SK-N-SH (cell line): ENCODE data around the gene ZFP62. TPM values are rescaled to one million over a fixed set of nuclear protein-coding genes. Genes with fewer than 3 reads are reported as not detected.

Source experiments
- CTCF ChIA-PET: fragments of 300-600, 350-600 bp; formaldehyde crosslinking; extraction: SDS; loops from one replicate; lab custom pipeline; 2021; lab: Yijun Ruan, JAX
- POLR2A ChIA-PET: fragments of 350-600 bp; sonication (Branson Sonifier 250); formaldehyde crosslinking; extraction: SDS; loops from one replicate; lab custom pipeline; 2020; ENCODE audit warnings: antibody characterized with exemption, inconsistent platforms; lab: Yijun Ruan, JAX
- DNase-seq: peaks from one replicate; pipeline ENCODE4 v3.0.0; 2012
- H2AFZ ChIP-seq: fragments of 200-600 bp; sonication (generic); 2 replicates; pipeline ENCODE4 v1.8.1; 2016; ENCODE audit warnings: antibody characterized with exemption, mild to moderate bottlenecking, low read depth
- H3F3A ChIP-seq: fragments of 200-600 bp; sonication (generic); replicated peaks from 2 replicates; pipeline ENCODE3; 2016; ENCODE audit warnings: antibody characterized with exemption, mild to moderate bottlenecking; ENCODE audit not compliant: insufficient read depth
- H3K27ac ChIP-seq, 2 experiments: fragments of 200-500 bp in 1 of 2; fragments of 200-600 bp in 1 of 2; sonication (Bioruptor generic) in 1 of 2; sonication (generic), shearing (Covaris generic) in 1 of 2; 2 replicates each; pipeline versions ENCODE4 v1.5.1 to v1.6.1; 2014 to 2016; ENCODE audit warnings: low read depth in 2 of 2, inconsistent platforms in 1 of 2, low read length in 1 of 2, mild to moderate bottlenecking in 1 of 2, mixed read lengths in 1 of 2
- H3K27me3 ChIP-seq: fragments of 200-600 bp; sonication (generic), shearing (Covaris generic); 2 replicates; pipeline ENCODE4 v1.6.1; 2016; ENCODE audit warnings: mixed run types; ENCODE audit not compliant: insufficient read depth
- H3K36me3 ChIP-seq, 2 experiments: fragments of 200-500 bp in 1 of 2; fragments of 200-600 bp in 1 of 2; sonication (Bioruptor generic) in 1 of 2; sonication (generic) in 1 of 2; replicated peaks in 1 of 2; 2 replicates each; pipeline versions ENCODE3 to v1.5.1; 2014 to 2016; ENCODE audit warnings: low read length in 1 of 2, mild to moderate bottlenecking in 1 of 2; ENCODE audit not compliant: insufficient read depth in 2 of 2, control insufficient read depth in 1 of 2
- H3K4me1 ChIP-seq, 2 experiments: fragments of 200-500 bp in 1 of 2; fragments of 200-600 bp in 1 of 2; sonication (Bioruptor generic) in 1 of 2; sonication (generic), shearing (Covaris generic) in 1 of 2; 2 replicates each; pipeline versions ENCODE4 v1.5.1 to v1.6.1; 2014 to 2016; ENCODE audit warnings: low read depth in 1 of 2, low read length in 1 of 2, mixed run types in 1 of 2; ENCODE audit not compliant: insufficient read depth in 2 of 2, control insufficient read depth in 1 of 2
- H3K4me2 ChIP-seq: fragments of 200-600 bp; sonication (generic), shearing (Covaris generic); 2 replicates; pipeline ENCODE4 v1.6.1; 2017; ENCODE audit warnings: mixed run types
- H3K4me3 ChIP-seq, 2 experiments: fragments of 200-500 bp in 1 of 2; fragments of 200-600 bp in 1 of 2; sonication (Bioruptor generic) in 1 of 2; sonication (generic), shearing (Covaris generic) in 1 of 2; 2 replicates each; pipeline versions ENCODE4 v1.5.1 to v1.8.1; 2014 to 2016; ENCODE audit warnings: low read depth in 2 of 2, inconsistent platforms in 1 of 2, low read length in 1 of 2, mild to moderate bottlenecking in 1 of 2, mixed read lengths in 1 of 2, moderate library complexity in 1 of 2
- H3K79me2 ChIP-seq: fragments of 200-600 bp; sonication (generic); 2 replicates; pipeline ENCODE4 v1.8.1; 2017; ENCODE audit warnings: mild to moderate bottlenecking; ENCODE audit not compliant: insufficient read depth
- H3K9ac ChIP-seq: fragments of 200-600 bp; sonication (generic); 2 replicates; pipeline ENCODE4 v1.6.1; 2017; ENCODE audit warnings: mixed run types
- H3K9me2 ChIP-seq: fragments of 200-600 bp; sonication (generic); 2 replicates; pipeline ENCODE4 v1.6.1; 2017; ENCODE audit warnings: mixed run types
- H3K9me3 ChIP-seq: fragments of 200-600 bp; sonication (generic); 2 replicates; pipeline ENCODE4 v1.6.1; 2017; ENCODE audit warnings: mixed run types, mild to moderate bottlenecking, moderate library complexity
- H4K20me1 ChIP-seq: fragments of 200-600 bp; sonication (generic); 2 replicates; pipeline ENCODE4 v1.6.1; 2017; ENCODE audit warnings: mild to moderate bottlenecking, mixed run types; ENCODE audit not compliant: insufficient read depth
- CHD2 ChIP-seq: fragments of 150-350 bp; IDR thresholded peaks from 2 replicates; pipeline ENCODE4 v1.6.1; 2018; ENCODE audit warnings: low read length; ENCODE audit not compliant: partially characterized antibody
- CTCF ChIP-seq: fragments of 200-600 bp; sonication (generic); IDR thresholded peaks from 2 replicates; pipeline ENCODE4 v1.6.1; 2017; ENCODE audit warnings: antibody characterized with exemption, mild to moderate bottlenecking, moderate library complexity
- GATA2 ChIP-seq: sonication (generic); formaldehyde crosslinking; IDR thresholded peaks from 2 replicates; pipeline ENCODE4 v1.5.0; 2020; ENCODE audit warnings: mild to moderate bottlenecking, missing genetic modification reagents
- IRF3 ChIP-seq: fragments of 150-350 bp; IDR thresholded peaks from 2 replicates; pipeline ENCODE4 v1.6.1; 2016; ENCODE audit warnings: mild to moderate bottlenecking, low read depth, low read length
- MAX ChIP-seq: IDR thresholded peaks from 2 replicates; pipeline ENCODE4 v1.4.0; 2012; ENCODE audit warnings: low read depth
- MEF2A ChIP-seq: IDR thresholded peaks from 2 replicates; pipeline ENCODE4 v1.4.0; 2012; ENCODE audit warnings: low read depth, borderline replicate concordance
- MXI1 ChIP-seq: IDR thresholded peaks from 2 replicates; pipeline ENCODE4 v1.6.1; 2012; ENCODE audit warnings: mild to moderate bottlenecking, low read depth, low read length, improper control_type of control experiment
- NFIC ChIP-seq: IDR thresholded peaks from 2 replicates; pipeline ENCODE4 v1.4.0; 2012; ENCODE audit warnings: borderline replicate concordance
- NRF1 ChIP-seq: IDR thresholded peaks from 2 replicates; pipeline ENCODE4 v1.6.1; 2012; ENCODE audit warnings: low read depth, mild to moderate bottlenecking, low read length
- PBX3 ChIP-seq: IDR thresholded peaks from 2 replicates; pipeline ENCODE4; 2012
- POLR2AphosphoS5 ChIP-seq: IDR thresholded peaks from 2 replicates; pipeline ENCODE4 v1.6.1; 2012; ENCODE audit warnings: low read depth, low read length
- RCOR1 ChIP-seq: fragments of 150-350 bp; IDR thresholded peaks from 2 replicates; pipeline ENCODE4 v1.6.1; 2017; ENCODE audit warnings: antibody characterized with exemption, low read length
- REST ChIP-seq: IDR thresholded peaks from 2 replicates; pipeline ENCODE4 v1.6.1; 2012; ENCODE audit warnings: mild to moderate bottlenecking, low read depth, low read length, moderate library complexity
- RFX5 ChIP-seq: IDR thresholded peaks from 2 replicates; pipeline ENCODE4 v1.6.1; 2012; ENCODE audit warnings: mild to moderate bottlenecking, improper control_type of control experiment, low read length
- TAF1 ChIP-seq: IDR thresholded peaks from 2 replicates; pipeline ENCODE4 v1.6.1; 2012; ENCODE audit warnings: low read depth, mild to moderate bottlenecking, low read length, moderate library complexity, borderline replicate concordance
- TEAD4 ChIP-seq: IDR thresholded peaks from 2 replicates; pipeline ENCODE4 v1.4.0; 2012; ENCODE audit warnings: mild to moderate bottlenecking, borderline replicate concordance; ENCODE audit not compliant: insufficient read depth
- USF1 ChIP-seq: IDR thresholded peaks from 2 replicates; pipeline ENCODE4 v1.4.0; 2012; ENCODE audit warnings: low read depth, borderline replicate concordance
- WGBS: methylation state at CpG from one replicate; pipeline ENCODE4 v1.1.6; 2017; ENCODE audit warnings: low lambda C conversion rate; 5-methylcytosine and 5-hydroxymethylcytosine counted together
- polyA plus RNA-seq, 3 experiments: library from polyadenylated mRNA; depleted of rRNA; stranded (reverse); fragments of >200 nt; gene quantifications; 2 replicates each; pipeline ENCODE4 v1.2.3, GENCODE V29; 2012

The ZFP62 gene
- polyA plus RNA-seq, 1 of the 3 experiments (the other 2 are of a cell fraction) = 6.0 TPM

- H4K20me1 ChIP-seq = no peaks in the 10 kb centered on the region
- H3K27me3 ChIP-seq = peaks cover 10% of the 10 kb centered on the region; the same call in 1 of the 2 replicates
- ChIA-PET POLR2A (no interaction called here), CTCF (interaction anchor here (1.0 kb wide), 1 partner anchor 81 kb away, joined by 4 read pairs; no protein-coding TSS in a partner anchor)
- no peaks in the 10 kb centered on the region for H3K9me2 ChIP-seq
- H3K27ac ChIP-seq = no peak overlapping the region
- TF ChIP-seq TAF1 (no peak), POLR2AphosphoS5 (no peak)
- WGBS = 27% methylated on average over 5 of the region's 5 CpGs
- H3K4me1 ChIP-seq = no peaks in the 10 kb centered on the region
- no peaks in the 10 kb centered on the region for H3K79me2 ChIP-seq
- H2AFZ ChIP-seq = no peak overlapping the region
- H3K4me3 ChIP-seq = no peak overlapping the region
- peaks cover 8% of the 10 kb centered on the region for H3F3A ChIP-seq
- no peak overlapping the region for H3K4me2 ChIP-seq
- DNase-seq = no peak
- no peaks in the 10 kb centered on the region for H3K9me3 ChIP-seq
- H3K9ac ChIP-seq = no peak overlapping the region
- H3K36me3 ChIP-seq = no peaks in the 10 kb centered on the region
These were observed 5.1 kb upstream of the ZFP62 start for GRCh38 chr5:180865981-180866695.

- no peak for DNase-seq
- WGBS = 94% methylated on average over 11 of the region's 11 CpGs
- Histone ChIP-seq H3K27ac (no peak overlapping the region), H3F3A (peaks cover 8% of the 10 kb centered on the region), H3K36me3 (peaks cover 3 to 4% of the 10 kb centered on the region in 2 experiments), H3K4me1 (no peaks in the 10 kb centered on the region; a peak in 2 of 4 replicates), H3K9me3 (no peaks in the 10 kb centered on the region), H2AFZ (no peak overlapping the region), H3K9me2 (no peaks in the 10 kb centered on the region), H3K4me2 (no peak overlapping the region), H3K27me3 (peaks cover 6% of the 10 kb centered on the region; the same call in 1 of the 2 replicates), H3K9ac (no peak overlapping the region), H3K4me3 (no peak overlapping the region), H3K79me2 (peaks cover 28% of the 10 kb centered on the region), H4K20me1 (no peaks in the 10 kb centered on the region)
- ChIA-PET POLR2A (no interaction called here), CTCF (interaction anchor here (0.6 to 1.3 kb wide), 4 partner anchors 10 to 78 kb away, joined by 3 to 4 read pairs (median 3); no protein-coding TSS in a partner anchor)
- TF ChIP-seq MAX = no peak
- TF ChIP-seq CHD2 = no peak
- TF ChIP-seq REST = no peak
- TF ChIP-seq RCOR1 = no peak
- no peak for TF ChIP-seq POLR2AphosphoS5
- TF ChIP-seq RFX5 = no peak
- TF ChIP-seq MXI1 = no peak
- no peak for TF ChIP-seq IRF3
- no peak for TF ChIP-seq NFIC
- TF ChIP-seq USF1 = no peak
- no peak for TF ChIP-seq TEAD4
- TF ChIP-seq CTCF = no peak
- no peak for TF ChIP-seq GATA2 (CRISPR knock-in tag)
- no peak for TF ChIP-seq MEF2A
- no peak for TF ChIP-seq NRF1
- no peak for TF ChIP-seq PBX3
These were observed 1.6 kb upstream of the ZFP62 start for GRCh38 chr5:180862645-180863044.
